GM18858 (cell line): ENCODE data around the gene HOXC9.

Experiments
- ATAC-seq: cut with Tn5 transposase; IDR thresholded peaks from one replicate; pipeline ENCODE4 v1.9.1; 2021; ENCODE audit not compliant: unreplicated experiment

Gene HOXC9

GRCh38 chr12:54051026-54051842, 51.3 kb downstream of the HOXC9 start:
- ATAC-seq, result no peak

- no peak for ATAC-seq
These were observed 52.0 kb downstream of the HOXC9 start for GRCh38 chr12:54051874-54052437.

GRCh38 chr12:54052438-54053002, 52.6 kb downstream of the HOXC9 start:
- no peak for ATAC-seq
